ENCODE results near the gene PRSS33.
A peak's percentile ranks its signal among the peaks of the same experiment; 100 is the strongest.

Gene PRSS33

DNA sequence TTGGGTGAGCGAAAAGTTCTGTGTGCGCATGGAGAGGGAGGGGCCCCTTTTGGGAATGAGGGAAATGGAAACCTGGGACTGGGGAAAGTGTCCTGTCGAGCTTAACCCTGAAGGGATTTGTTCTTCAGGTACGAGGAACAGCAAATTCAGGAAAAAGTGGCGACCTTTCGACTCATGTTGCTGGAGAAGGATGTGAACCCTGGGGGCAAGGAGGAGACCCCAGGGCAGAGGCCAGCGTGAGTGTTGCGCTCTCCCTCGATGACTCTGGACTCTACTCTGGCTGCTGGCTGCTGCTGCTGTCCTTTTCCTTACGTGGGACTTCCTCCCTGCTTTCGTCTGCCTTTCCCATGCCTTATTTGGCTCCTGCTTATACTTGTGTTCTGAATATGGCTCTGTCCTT, 30.0 kb downstream of the PRSS33 start:
- DNase-seq = no peak

GRCh38 chr16:2756288-2757015, 30.9 kb downstream of the PRSS33 start:
- no peak for DNase-seq

DNA sequence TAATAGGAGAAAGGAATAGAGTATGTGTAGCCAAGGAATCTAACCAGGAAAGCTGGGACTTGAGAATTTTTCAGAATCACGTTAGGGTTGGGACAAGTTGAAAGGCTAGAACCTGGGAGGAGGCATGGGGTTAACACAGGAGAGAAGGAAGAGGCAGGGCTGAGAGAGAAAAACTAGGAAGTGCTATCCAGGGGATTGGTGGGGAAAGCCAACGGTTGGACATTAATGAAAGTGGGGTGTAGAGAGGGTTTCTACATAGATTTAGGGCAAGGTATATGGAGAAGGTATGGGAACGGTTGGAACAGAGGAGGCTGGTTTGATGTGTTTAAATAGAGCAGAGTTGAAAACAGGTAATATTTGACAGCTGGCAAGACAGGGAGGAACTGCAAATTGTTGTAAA, 32.2 kb downstream of the PRSS33 start:
- DNase-seq = no peak

- DNase-seq = no peak
These were observed 33.7 kb downstream of the PRSS33 start for GRCh38 chr16:2753733-2754020.

GRCh38 chr16:2752850-2753732, 34.3 kb downstream of the PRSS33 start:
- peak; percentile 68 for DNase-seq

DNA sequence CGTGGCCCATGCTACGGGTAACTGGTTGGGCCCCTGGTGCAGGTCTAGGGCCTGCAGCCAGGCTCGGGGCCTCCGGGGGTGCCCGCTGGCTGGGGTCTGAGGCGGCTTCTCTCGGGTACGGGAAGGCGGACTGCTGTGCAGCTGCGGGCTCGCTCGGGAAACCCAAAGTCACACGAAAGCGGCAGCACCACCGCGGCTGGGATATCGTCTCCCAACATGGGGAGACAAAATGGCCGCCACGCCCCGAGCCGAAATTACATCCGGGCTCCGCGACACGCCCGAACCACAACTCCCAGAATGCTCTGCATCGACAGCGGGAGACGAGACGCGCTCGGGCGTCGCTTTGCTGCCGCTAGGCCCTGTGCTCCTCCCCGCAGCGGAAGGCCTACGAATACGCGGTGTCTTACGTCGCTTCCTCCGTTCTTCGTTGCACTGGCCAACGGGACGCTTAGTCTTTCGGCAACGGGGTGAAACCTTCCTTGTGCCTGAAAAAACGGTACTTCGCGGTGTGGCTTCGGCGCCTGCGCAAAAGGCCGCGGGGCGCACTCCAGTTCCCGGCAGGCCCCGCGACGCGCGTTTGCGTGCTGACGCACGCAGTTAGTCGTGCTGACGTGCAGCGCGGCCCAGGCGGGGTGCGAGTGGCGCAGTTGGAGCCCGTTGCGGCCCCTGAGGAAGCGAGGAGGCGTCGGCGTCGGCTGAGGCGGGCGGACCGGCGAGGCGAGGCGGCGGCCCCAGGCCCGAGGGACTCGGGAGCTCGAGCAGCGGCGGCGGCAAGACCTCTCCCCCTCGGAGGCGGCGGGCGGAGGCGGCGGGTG, 35.1 kb downstream of the PRSS33 start, which contains the start of gene SRRM2:
Gene SRRM2 (plus strand): TSS at position 604 of the 815 bp plus-strand sequence. CDS start 3,727 bp downstream, outside the sequence.
- peak; percentile 93 for DNase-seq

GRCh38 chr16:2751577-2752034, 35.8 kb downstream of the PRSS33 start:
- no peak for DNase-seq

GRCh38 chr16:2749936-2750335, 37.4 kb downstream of the PRSS33 start:
- no peak for DNase-seq

DNA sequence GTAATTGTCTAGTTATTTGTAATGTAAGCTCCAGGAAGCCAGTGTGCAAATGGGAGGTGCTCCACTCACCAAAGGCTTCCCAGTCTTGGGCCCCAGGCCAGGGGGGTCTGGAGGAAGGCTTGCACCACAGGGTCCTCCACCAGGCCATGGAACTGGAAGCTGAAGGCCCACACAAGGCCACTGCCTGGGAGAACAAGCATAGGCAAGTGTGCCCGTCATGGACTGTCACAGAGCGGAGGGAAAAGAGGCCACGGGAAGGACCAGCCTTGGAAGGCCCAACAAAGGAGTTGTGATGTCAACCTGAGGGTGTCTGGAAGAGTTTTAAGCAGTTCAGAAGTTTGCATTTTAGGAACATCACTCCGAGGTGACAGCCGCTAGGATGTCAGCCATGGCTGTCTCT, 37.9 kb downstream of the PRSS33 start:
- DNase-seq = no peak

GRCh38 chr16:2748757-2749455, 38.5 kb downstream of the PRSS33 start:
- DNase-seq = no peak

- no peak for DNase-seq
These were observed 41.4 kb downstream of the PRSS33 start for GRCh38 chr16:2745961-2746360.

GRCh38 chr16:2745116-2745890, 42.1 kb downstream of the PRSS33 start:
- no peak for DNase-seq

DNA sequence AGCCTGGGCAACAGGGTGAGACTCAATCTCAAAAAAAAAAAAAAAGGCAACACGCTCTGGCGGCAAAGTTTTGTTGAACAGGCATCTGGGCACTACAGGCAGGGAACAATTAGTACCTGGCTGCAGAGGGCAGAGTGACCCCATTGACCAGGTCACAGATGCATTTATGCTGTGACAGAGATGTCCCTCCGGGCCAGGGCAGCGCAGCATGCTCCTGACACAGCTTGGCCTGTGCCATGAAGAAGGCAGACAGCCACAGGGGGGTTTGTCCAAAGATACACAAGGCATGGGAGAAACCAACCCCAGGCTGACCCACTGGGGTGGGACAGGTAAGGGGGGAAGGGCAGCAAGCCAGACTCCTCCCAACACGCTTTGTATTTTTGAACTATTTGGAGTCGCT, 42.6 kb downstream of the PRSS33 start:
- no peak for DNase-seq

DNA sequence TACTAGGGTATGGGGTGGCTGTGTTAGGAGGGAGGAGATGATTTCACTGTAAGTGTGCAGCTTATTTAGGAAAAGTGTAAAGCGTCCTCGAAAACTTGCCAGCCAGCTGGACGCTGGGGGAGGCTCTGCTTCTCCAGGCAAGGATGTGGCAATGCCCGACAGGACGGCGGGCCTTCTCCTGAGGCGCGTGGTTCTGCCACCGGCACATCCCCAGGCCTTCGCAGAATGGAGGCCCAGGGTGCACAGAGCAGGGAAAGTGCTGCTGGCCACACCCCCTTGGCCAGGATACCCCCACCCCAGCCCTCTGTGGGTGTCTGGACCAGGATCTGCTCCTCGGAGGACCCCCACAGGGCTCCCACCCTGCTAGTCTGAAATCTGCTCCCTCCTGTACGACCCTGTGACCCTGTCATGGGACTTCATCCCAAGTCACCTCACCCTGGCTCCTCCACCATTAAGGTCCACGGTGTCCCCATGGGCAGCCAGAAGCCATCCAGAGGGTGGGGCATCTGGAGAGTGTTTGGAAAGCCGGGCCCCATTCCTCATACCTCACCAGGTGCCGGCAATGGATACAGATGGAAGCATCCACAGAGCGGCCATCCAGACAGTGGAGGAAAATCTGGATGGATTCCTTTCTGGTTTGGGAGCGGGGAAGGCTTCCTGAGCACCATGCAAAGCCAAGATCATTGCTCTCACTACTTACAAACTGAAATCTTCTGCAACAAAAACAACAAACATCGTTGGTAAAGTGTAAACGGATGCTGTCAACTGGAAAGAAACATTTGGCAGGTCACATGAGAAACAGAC, 44.2 kb downstream of the PRSS33 start:
- DNase-seq = no peak

GRCh38 chr16:2742323-2743006, 44.9 kb downstream of the PRSS33 start:
- no peak for DNase-seq

GRCh38 chr16:2741168-2741567, 46.2 kb downstream of the PRSS33 start:
- no peak for DNase-seq

- DNase-seq = no peak
These were observed 46.9 kb downstream of the PRSS33 start for GRCh38 chr16:2740476-2740875.

DNA sequence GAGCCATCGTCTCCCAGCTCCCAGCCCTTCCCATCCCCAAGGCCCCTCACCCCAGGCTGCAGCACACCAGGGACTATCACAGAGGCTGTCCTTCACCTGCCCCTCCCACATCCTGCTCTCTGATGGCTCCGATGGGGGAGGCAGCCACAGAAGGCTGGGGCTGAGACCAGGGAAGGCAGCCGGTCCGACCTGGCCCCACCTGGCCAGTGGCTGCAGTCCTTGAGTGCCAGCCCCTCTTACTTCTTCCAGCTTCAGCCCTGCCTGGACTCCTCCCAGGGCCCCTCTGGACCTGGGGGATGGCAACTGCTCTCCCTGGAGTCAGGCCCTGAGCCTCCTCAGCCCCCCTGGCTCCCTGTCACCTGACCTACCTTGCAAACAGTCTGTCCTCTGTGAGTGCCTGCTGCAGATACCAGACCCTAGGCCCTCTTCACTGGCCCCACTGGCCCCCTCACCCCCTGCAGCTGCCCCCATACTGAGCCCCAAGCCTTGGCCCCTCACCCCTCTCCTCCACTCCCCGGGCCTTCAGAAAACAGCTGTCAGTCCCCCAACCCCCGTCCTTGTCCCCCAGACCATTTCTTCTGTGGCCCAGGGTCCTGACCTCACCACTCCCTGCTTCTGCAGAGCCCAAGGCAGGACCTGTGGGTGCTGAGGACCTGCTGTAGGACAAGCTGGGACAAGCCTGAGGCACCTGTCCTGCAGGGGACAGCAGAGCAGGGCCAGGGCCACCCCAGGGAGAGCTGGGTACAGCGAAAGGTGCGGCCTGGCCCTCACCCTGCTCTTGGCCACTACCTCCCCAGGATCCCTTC, 47.5 kb downstream of the PRSS33 start:
- no peak for DNase-seq

GRCh38 chr16:2738615-2739014, 48.7 kb downstream of the PRSS33 start:
- no peak for DNase-seq
